Hepatocyte (in vitro differentiated cells): Measurements from ENCODE around the gene ATG4B. TPM values are rescaled to one million over a fixed set of nuclear protein-coding genes. Genes with fewer than 3 reads are reported as not detected.

Source experiments
- DNase-seq: peaks from one replicate; pipeline ENCODE4 v3.0.0-alpha.2; 2016; ENCODE audit warnings: low spot score
- H2AFZ ChIP-seq: fragments of 200-600 bp; sonication (generic); 2 replicates; pipeline ENCODE4 v1.6.0; 2016; ENCODE audit warnings: antibody characterized with exemption, mild to moderate bottlenecking
- H3K27ac ChIP-seq: fragments of 200-600 bp; sonication (generic); 2 replicates; pipeline ENCODE4 v1.5.1; 2016; ENCODE audit warnings: mild to moderate bottlenecking
- H3K27me3 ChIP-seq: fragments of 200-600 bp; sonication (generic); 2 replicates; pipeline ENCODE4 v1.6.1; 2016
- H3K36me3 ChIP-seq: fragments of 200-600 bp; sonication (generic); replicated peaks from 2 replicates; pipeline ENCODE4 v1.5.1; 2016; ENCODE audit warnings: low read depth; ENCODE audit not compliant: insufficient read depth
- H3K4me1 ChIP-seq: fragments of 200-600 bp; sonication (generic); 2 replicates; pipeline ENCODE4 v1.5.1; 2016; ENCODE audit warnings: mild to moderate bottlenecking, moderate library complexity; ENCODE audit not compliant: insufficient read depth
- H3K4me2 ChIP-seq: fragments of 200-600 bp; sonication (generic); 2 replicates; pipeline ENCODE4 v1.6.0; 2016
- H3K4me3 ChIP-seq: fragments of 200-600 bp; sonication (generic); 2 replicates; pipeline ENCODE4 v1.5.1; 2016; ENCODE audit warnings: mild to moderate bottlenecking
- H3K79me2 ChIP-seq: fragments of 200-600 bp; sonication (generic); 2 replicates; pipeline ENCODE4 v1.6.0; 2017; ENCODE audit warnings: mild to moderate bottlenecking
- H3K9me2 ChIP-seq: fragments of 200-600 bp; sonication (generic); replicated peaks from 2 replicates; pipeline ENCODE4 v1.6.0; 2017; ENCODE audit warnings: mild to moderate bottlenecking; ENCODE audit not compliant: insufficient read depth
- H3K9me3 ChIP-seq: fragments of 200-600 bp; sonication (generic); 2 replicates; pipeline ENCODE4 v1.5.1; 2016; ENCODE audit warnings: low read depth, mild to moderate bottlenecking
- H4K20me1 ChIP-seq: fragments of 200-600 bp; sonication (generic); 2 replicates; pipeline ENCODE4 v1.6.0; 2016; ENCODE audit warnings: mild to moderate bottlenecking; ENCODE audit not compliant: insufficient read depth, poor library complexity, severe bottlenecking
- EZH2 ChIP-seq: fragments of 200-600 bp; sonication (generic); IDR thresholded peaks from 2 replicates; pipeline ENCODE4 v1.6.1; 2016; ENCODE audit warnings: antibody characterized with exemption, mild to moderate bottlenecking, borderline replicate concordance
- EZH2phosphoT487 ChIP-seq: fragments of 200-600 bp; sonication (generic); IDR thresholded peaks from one replicate; pipeline ENCODE4 v1.6.1; 2018; ENCODE audit warnings: antibody characterized with exemption, mild to moderate bottlenecking, low read depth, moderate library complexity; ENCODE audit not compliant: unreplicated experiment, severe bottlenecking
- WGBS: methylation state at CpG from one replicate; pipeline ENCODE4 v1.1.6; 2016; ENCODE audit warnings: low lambda C conversion rate; ENCODE audit errors: missing lambda C conversion rate; 5-methylcytosine and 5-hydroxymethylcytosine counted together
- polyA plus RNA-seq: library from polyadenylated mRNA; unstranded; fragments of >200 nt; fragmentation: Nextera tagmentation; extraction: Ambion mirVana; gene quantifications from 2 replicates; pipeline ENCODE4 v1.2.1, GENCODE V29; 2016
- total RNA-seq: library from RNA; depleted of rRNA; stranded (reverse); fragments of >200 nt; gene quantifications from 2 replicates; pipeline ENCODE4 v1.2.3, GENCODE V29; 2014
- TF ChIP-seq, protein P1 (sequence below): fragments of 200-600 bp; sonication (generic); IDR thresholded peaks from 2 replicates; pipeline ENCODE4 v1.5.1; 2016; ENCODE audit warnings: antibody characterized with exemption, mild to moderate bottlenecking; ENCODE audit not compliant: poor library complexity

Gene ATG4B
- total and polyA plus RNA-seq, 2 experiments from 2014 or later, result 61.3 to 108 TPM

DNA sequence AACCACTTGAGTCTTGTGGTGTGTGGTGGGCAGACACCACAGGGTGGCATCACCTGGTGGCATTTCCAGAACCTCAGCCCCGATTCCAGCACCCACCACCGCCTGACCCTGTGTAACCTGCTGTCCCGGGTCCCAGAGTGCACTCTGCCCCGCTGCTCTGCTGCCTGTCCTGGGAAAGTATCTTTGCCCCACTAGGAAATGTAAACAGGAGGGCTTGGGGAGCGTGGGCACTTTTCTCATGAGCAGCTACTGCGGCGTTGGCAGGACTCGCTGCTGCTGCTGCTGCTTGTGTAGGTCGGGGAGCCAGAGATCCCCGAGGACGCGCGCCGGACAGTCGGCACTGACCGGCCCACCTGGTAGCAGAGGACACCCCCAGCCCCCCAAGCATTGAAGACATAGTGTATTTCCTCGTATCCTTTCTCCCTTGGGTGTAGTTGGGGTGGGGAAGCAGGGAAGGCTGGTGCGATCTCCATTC is 35.7 kb downstream of the ATG4B start:
- H3K9me3 ChIP-seq, result no peaks in the 10 kb centered on the region
- no peak overlapping the region for H3K4me3 ChIP-seq
- no peak overlapping the region for H3K4me2 ChIP-seq
- H4K20me1 ChIP-seq, result no peaks in the 10 kb centered on the region
- H3K27me3 ChIP-seq, result no peaks in the 10 kb centered on the region
- WGBS, result 91% methylated on average over 18 of the region's 18 CpGs
- H3K4me1 ChIP-seq, result no peaks in the 10 kb centered on the region
- H3K9me2 ChIP-seq, result no peaks in the 10 kb centered on the region
- no peak overlapping the region for H2AFZ ChIP-seq
- no peaks in the 10 kb centered on the region for H3K79me2 ChIP-seq
- H3K27ac ChIP-seq, result no peak overlapping the region
- TF ChIP-seq EZH2phosphoT487 (no peak), EZH2 (no peak)
- TF ChIP-seq, protein P1, sequence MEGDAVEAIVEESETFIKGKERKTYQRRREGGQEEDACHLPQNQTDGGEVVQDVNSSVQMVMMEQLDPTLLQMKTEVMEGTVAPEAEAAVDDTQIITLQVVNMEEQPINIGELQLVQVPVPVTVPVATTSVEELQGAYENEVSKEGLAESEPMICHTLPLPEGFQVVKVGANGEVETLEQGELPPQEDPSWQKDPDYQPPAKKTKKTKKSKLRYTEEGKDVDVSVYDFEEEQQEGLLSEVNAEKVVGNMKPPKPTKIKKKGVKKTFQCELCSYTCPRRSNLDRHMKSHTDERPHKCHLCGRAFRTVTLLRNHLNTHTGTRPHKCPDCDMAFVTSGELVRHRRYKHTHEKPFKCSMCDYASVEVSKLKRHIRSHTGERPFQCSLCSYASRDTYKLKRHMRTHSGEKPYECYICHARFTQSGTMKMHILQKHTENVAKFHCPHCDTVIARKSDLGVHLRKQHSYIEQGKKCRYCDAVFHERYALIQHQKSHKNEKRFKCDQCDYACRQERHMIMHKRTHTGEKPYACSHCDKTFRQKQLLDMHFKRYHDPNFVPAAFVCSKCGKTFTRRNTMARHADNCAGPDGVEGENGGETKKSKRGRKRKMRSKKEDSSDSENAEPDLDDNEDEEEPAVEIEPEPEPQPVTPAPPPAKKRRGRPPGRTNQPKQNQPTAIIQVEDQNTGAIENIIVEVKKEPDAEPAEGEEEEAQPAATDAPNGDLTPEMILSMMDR, result no peak
- DNase-seq, result no peak
- H3K36me3 ChIP-seq, result no peaks in the 10 kb centered on the region

DNA sequence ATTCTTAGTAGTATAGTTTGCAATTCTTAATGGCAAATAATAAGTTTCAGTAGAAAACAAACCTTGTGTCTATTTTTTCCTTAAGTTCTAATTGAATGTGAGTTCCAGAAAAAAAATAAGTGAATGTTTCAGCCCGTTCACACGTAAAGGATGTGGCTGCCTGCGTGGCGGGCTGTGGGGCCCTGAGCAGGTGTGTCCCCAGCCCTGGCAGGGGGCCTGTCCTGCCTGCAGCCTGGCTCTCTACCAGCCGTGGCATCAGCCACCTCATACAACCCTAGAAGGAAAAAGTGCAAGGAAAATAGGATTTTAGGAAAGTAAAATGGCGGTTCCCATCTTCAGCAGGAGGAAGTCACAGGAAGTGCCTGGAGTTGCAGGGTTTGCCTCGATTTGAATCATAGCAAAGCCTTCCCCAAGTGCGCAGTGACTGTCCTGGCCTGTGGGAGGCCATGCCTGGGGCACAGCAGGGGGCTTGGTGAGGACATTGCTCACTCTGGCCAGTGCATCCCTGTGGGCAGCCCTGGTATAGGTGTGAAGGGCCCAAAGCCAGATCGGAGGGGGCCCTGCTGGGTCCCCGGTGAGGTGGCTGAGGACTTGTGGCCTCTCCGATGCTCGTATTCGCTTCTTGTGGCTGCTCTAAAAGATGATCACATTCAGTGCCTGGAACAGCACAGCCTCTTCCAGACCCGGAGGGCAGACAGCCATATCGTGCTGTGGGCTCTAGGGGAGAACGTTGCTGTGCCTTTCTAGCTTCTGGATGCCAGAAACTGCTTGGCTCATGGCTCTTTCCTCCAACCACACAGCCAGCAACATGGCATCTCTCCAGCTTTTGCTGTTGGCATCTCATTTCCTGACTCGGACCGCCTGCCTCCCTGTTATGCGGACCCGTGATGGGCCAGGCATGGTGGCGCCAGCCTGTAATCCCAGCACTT is 36.6 kb downstream of the ATG4B start:
- Histone ChIP-seq H3K27ac (no peak overlapping the region), H3K4me2 (no peak overlapping the region), H3K9me3 (no peaks in the 10 kb centered on the region), H3K79me2 (no peaks in the 10 kb centered on the region), H3K27me3 (no peaks in the 10 kb centered on the region), H3K4me1 (no peaks in the 10 kb centered on the region), H3K4me3 (no peak overlapping the region), H4K20me1 (no peaks in the 10 kb centered on the region), H3K36me3 (no peaks in the 10 kb centered on the region), H3K9me2 (no peaks in the 10 kb centered on the region), H2AFZ (no peak overlapping the region)
- WGBS, result 92% methylated on average over 21 of the region's 21 CpGs
- TF ChIP-seq EZH2 (no peak), EZH2phosphoT487 (no peak)
- TF ChIP-seq, protein P1, result no peak
- DNase-seq, result no peak

DNA sequence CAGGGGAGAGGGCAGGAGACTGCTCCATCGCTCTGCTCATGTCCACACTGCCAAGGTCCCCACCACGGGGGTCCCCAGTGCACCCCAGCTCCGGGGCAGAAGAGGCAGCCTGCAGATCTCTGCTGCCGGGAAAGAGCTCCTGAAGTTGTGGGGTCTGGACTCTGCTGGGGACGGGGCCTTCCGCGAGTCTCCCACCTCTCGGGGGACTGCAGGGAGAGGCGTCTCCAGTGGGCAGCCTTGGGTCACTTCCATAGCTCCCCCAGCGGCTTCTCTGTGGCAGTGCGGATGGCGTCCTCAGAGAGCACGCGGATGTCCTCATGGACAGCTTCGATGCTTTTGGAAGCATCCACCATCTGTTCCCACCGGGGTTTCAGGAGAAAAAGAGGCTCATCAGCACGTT is 38.4 kb downstream of the ATG4B start:
- no peaks in the 10 kb centered on the region for H3K27me3 ChIP-seq
- TF ChIP-seq EZH2phosphoT487, result no peak
- TF ChIP-seq EZH2, result no peak
- TF ChIP-seq, protein P1, result no peak
- no peak overlapping the region for H3K4me3 ChIP-seq
- no peak for DNase-seq
- no peak overlapping the region for H2AFZ ChIP-seq
- no peaks in the 10 kb centered on the region for H3K9me3 ChIP-seq
- H3K4me2 ChIP-seq, result no peak overlapping the region
- H3K79me2 ChIP-seq, result no peaks in the 10 kb centered on the region
- 93% methylated on average over 17 of the region's 17 CpGs for WGBS
- no peaks in the 10 kb centered on the region for H3K9me2 ChIP-seq
- no peaks in the 10 kb centered on the region for H3K36me3 ChIP-seq
- H3K4me1 ChIP-seq, result no peaks in the 10 kb centered on the region
- H3K27ac ChIP-seq, result no peak overlapping the region
- H4K20me1 ChIP-seq, result no peaks in the 10 kb centered on the region
